Measurements from ENCODE around the gene TMEM175.
"Not testable (repeated sequence)": the region's sequence is repeated elsewhere in the genome, so short reads cannot be mapped to it uniquely, and the experiment has no call there.

TMEM175 gene

GRCh38 chr4:931194-931959 is 883 bp upstream of the TMEM175 start:
- DNase-seq (ENCODE audit: extremely low spot score, insufficient read length, low read depth) (no peak), FAIRE-seq (peak; percentile 58)

GRCh38 chr4:932713-933070 is 432 bp downstream of the TMEM175 start:
- DNase-seq (ENCODE audit: extremely low spot score, insufficient read length, low read depth) (no peak), FAIRE-seq (no peak)

- DNase-seq (ENCODE audit: extremely low spot score, insufficient read length, low read depth); FAIRE-seq: not testable (repeated sequence)
Measured at GRCh38 chr4:939508-939907, 7.2 kb downstream of the TMEM175 start.

GRCh38 chr4:945274-946102 is 13.2 kb downstream of the TMEM175 start:
- FAIRE-seq, result no peak
- no peak for DNase-seq (ENCODE audit: extremely low spot score, insufficient read length, low read depth)

- FAIRE-seq (no peak), DNase-seq (ENCODE audit: extremely low spot score, insufficient read length, low read depth) (no peak)
Measured at GRCh38 chr4:946103-946450, 13.8 kb downstream of the TMEM175 start.

GRCh38 chr4:946517-947471 is 14.5 kb downstream of the TMEM175 start:
- DNase-seq (ENCODE audit: extremely low spot score, insufficient read length, low read depth) (no peak), FAIRE-seq (no peak)

- FAIRE-seq, result no peak
- no peak for DNase-seq (ENCODE audit: extremely low spot score, insufficient read length, low read depth)
Measured at GRCh38 chr4:947491-947971, 15.3 kb downstream of the TMEM175 start.

GRCh38 chr4:948101-948935 is 16.1 kb downstream of the TMEM175 start:
- DNase-seq (ENCODE audit: extremely low spot score, insufficient read length, low read depth) (no peak), FAIRE-seq (no peak)

GRCh38 chr4:948936-949300 is 16.7 kb downstream of the TMEM175 start:
- DNase-seq (ENCODE audit: extremely low spot score, insufficient read length, low read depth), result no peak
- FAIRE-seq, result no peak

- FAIRE-seq, result no peak
- DNase-seq (ENCODE audit: extremely low spot score, insufficient read length, low read depth), result no peak
Measured at GRCh38 chr4:949656-950055, 17.4 kb downstream of the TMEM175 start.

- DNase-seq (ENCODE audit: extremely low spot score, insufficient read length, low read depth), result no peak
- no peak for FAIRE-seq
Measured at GRCh38 chr4:950136-951020, 18.1 kb downstream of the TMEM175 start.

GRCh38 chr4:951186-951585 is 18.9 kb downstream of the TMEM175 start:
- DNase-seq (ENCODE audit: extremely low spot score, insufficient read length, low read depth) (no peak), FAIRE-seq (no peak)

GRCh38 chr4:951594-952468 is 19.6 kb downstream of the TMEM175 start:
- FAIRE-seq (no peak), DNase-seq (ENCODE audit: extremely low spot score, insufficient read length, low read depth) (no peak)

GRCh38 chr4:952881-953573 is 20.8 kb downstream of the TMEM175 start:
- no peak for FAIRE-seq
- no peak for DNase-seq (ENCODE audit: extremely low spot score, insufficient read length, low read depth)

- DNase-seq (ENCODE audit: extremely low spot score, insufficient read length, low read depth), result no peak
- no peak for FAIRE-seq
Measured at GRCh38 chr4:953574-953915, 21.3 kb downstream of the TMEM175 start.

GRCh38 chr4:954211-955020 is 22.2 kb downstream of the TMEM175 start:
- FAIRE-seq, result no peak
- no peak for DNase-seq (ENCODE audit: extremely low spot score, insufficient read length, low read depth)

Measured in GM18507 (cell line).